HL-60 (cell line): Measurements from ENCODE around the gene TEKT2.

ENCODE experiments used
- DNase-seq, 2 experiments: peaks; one replicate each; pipeline ENCODE4 v3.0.0-alpha.2; 2010 to 2020; ENCODE audit warnings: low read depth in 1 of 2, low spot score in 1 of 2
- H3K27ac ChIP-seq: fragments of 250-450 bp; sonication (Bioruptor Pico); replicated peaks from 2 replicates; pipeline ENCODE4 v1.5.1; 2020; ENCODE audit warnings: mild to moderate bottlenecking, moderate library complexity
- H3K27me3 ChIP-seq: fragments of 250-450 bp; sonication (Bioruptor Pico); 2 replicates; pipeline ENCODE4 v1.5.1; 2021; ENCODE audit warnings: mild to moderate bottlenecking, moderate library complexity; ENCODE audit not compliant: insufficient read depth, poor library complexity, severe bottlenecking
- H3K4me3 ChIP-seq: replicated peaks from 2 replicates; pipeline ENCODE4 v1.5.1; 2011; ENCODE audit warnings: mild to moderate bottlenecking, control low read depth, low read length; ENCODE audit not compliant: insufficient read depth
- GABPA ChIP-seq: IDR thresholded peaks from 2 replicates; pipeline ENCODE4 v1.6.1; 2012; ENCODE audit warnings: low read depth
- POLR2AphosphoS5 ChIP-seq: IDR thresholded peaks from 2 replicates; pipeline ENCODE4 v1.6.1; 2012; ENCODE audit warnings: low read depth
- REST ChIP-seq: IDR thresholded peaks from 2 replicates; pipeline ENCODE4 v1.6.1; 2012; ENCODE audit warnings: low read depth; ENCODE audit not compliant: insufficient replicate concordance
- SPI1 ChIP-seq: IDR thresholded peaks from 2 replicates; pipeline ENCODE4 v1.6.1; 2012; ENCODE audit warnings: low read depth, mild to moderate bottlenecking, borderline replicate concordance
- TF ChIP-seq, protein P1 (sequence below): IDR thresholded peaks from one replicate; pipeline ENCODE4 v1.5.1; 2011; ENCODE audit warnings: low read length, control low read depth, inconsistent platforms; ENCODE audit not compliant: insufficient read depth

Gene TEKT2

GRCh38 chr1:36134505-36135329 lies 50.8 kb downstream of the TEKT2 start:
- H3K27ac ChIP-seq: 0 out of 2 replicates have a peak overlapping the region, but pooled peaks have one; percentile 13
- no peak overlapping the region for H3K4me3 ChIP-seq
- no peaks in the 10 kb centered on the region for H3K27me3 ChIP-seq
- peak in 1 of 2 experiments; percentile 31 for DNase-seq
- TF ChIP-seq, protein P1, sequence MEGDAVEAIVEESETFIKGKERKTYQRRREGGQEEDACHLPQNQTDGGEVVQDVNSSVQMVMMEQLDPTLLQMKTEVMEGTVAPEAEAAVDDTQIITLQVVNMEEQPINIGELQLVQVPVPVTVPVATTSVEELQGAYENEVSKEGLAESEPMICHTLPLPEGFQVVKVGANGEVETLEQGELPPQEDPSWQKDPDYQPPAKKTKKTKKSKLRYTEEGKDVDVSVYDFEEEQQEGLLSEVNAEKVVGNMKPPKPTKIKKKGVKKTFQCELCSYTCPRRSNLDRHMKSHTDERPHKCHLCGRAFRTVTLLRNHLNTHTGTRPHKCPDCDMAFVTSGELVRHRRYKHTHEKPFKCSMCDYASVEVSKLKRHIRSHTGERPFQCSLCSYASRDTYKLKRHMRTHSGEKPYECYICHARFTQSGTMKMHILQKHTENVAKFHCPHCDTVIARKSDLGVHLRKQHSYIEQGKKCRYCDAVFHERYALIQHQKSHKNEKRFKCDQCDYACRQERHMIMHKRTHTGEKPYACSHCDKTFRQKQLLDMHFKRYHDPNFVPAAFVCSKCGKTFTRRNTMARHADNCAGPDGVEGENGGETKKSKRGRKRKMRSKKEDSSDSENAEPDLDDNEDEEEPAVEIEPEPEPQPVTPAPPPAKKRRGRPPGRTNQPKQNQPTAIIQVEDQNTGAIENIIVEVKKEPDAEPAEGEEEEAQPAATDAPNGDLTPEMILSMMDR: peak; percentile 65
- TF ChIP-seq GABPA: no peak
- no peak for TF ChIP-seq POLR2AphosphoS5

GRCh38 chr1:36135330-36135667 lies 51.4 kb downstream of the TEKT2 start:
- no peak for DNase-seq
- TF ChIP-seq POLR2AphosphoS5 (no peak), GABPA (no peak), SPI1 (no peak), REST (no peak)
- TF ChIP-seq, protein P1: no peak
- H3K27me3 ChIP-seq: no peaks in the 10 kb centered on the region
- no peak overlapping the region for H3K4me3 ChIP-seq
- no peak overlapping the region for H3K27ac ChIP-seq

GRCh38 chr1:36135796-36136195 lies 51.9 kb downstream of the TEKT2 start:
- no peak for DNase-seq
- Histone ChIP-seq H3K4me3 (no peak overlapping the region), H3K27me3 (no peaks in the 10 kb centered on the region), H3K27ac (no peak overlapping the region)
- TF ChIP-seq, protein P1: no peak
- no peak for TF ChIP-seq POLR2AphosphoS5
- TF ChIP-seq GABPA: no peak
- TF ChIP-seq SPI1: no peak
- no peak for TF ChIP-seq REST
